ENCODE results near the gene TNF. TPM values are rescaled to one million over a fixed set of nuclear protein-coding genes. Genes with fewer than 3 reads are reported as not detected.
A peak's percentile ranks its signal among the peaks of the same experiment; 100 is the strongest.

Gene TNF
- total RNA-seq, 2 experiments from 2014 or later, result 124 to 130 TPM

DNA sequence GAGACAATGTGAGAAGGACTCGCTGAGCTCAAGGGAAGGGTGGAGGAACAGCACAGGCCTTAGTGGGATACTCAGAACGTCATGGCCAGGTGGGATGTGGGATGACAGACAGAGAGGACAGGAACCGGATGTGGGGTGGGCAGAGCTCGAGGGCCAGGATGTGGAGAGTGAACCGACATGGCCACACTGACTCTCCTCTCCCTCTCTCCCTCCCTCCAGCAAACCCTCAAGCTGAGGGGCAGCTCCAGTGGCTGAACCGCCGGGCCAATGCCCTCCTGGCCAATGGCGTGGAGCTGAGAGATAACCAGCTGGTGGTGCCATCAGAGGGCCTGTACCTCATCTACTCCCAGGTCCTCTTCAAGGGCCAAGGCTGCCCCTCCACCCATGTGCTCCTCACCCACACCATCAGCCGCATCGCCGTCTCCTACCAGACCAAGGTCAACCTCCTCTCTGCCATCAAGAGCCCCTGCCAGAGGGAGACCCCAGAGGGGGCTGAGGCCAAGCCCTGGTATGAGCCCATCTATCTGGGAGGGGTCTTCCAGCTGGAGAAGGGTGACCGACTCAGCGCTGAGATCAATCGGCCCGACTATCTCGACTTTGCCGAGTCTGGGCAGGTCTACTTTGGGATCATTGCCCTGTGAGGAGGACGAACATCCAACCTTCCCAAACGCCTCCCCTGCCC is 1.7 kb downstream of the TNF start:
- CTCF ChIA-PET, result interaction anchor here (0.5 to 18.7 kb wide), 8 partner anchors 8 to 77 kb away, joined by 3 to 640 read pairs (median 20); partner anchors contain the start of genes ATP6V1G2, DDX39B, LST1 and LTB

DNA sequence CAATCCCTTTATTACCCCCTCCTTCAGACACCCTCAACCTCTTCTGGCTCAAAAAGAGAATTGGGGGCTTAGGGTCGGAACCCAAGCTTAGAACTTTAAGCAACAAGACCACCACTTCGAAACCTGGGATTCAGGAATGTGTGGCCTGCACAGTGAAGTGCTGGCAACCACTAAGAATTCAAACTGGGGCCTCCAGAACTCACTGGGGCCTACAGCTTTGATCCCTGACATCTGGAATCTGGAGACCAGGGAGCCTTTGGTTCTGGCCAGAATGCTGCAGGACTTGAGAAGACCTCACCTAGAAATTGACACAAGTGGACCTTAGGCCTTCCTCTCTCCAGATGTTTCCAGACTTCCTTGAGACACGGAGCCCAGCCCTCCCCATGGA is 2.2 kb downstream of the TNF start:
- no peaks in the 10 kb centered on the region for H3K9me3 Mint-ChIP-seq
- H3K4me3 Mint-ChIP-seq, result peak overlapping the region; percentile 94
- peaks cover 58% of the 10 kb centered on the region for H3K4me1 Mint-ChIP-seq
- ChIA-PET CTCF (interaction anchor here (1.7 to 18.7 kb wide), 5 partner anchors 7 to 76 kb away, joined by 5 to 640 read pairs (median 70); partner anchors contain the start of genes ATP6V1G2, DDX39B, LST1 and LTB), POLR2A (interaction anchor here (1.4 to 36.9 kb wide), 10 partner anchors 5 to 1394 kb away, joined by 4 to 1578 read pairs (median 52); partner anchors contain the start of genes ATP6V1G2, BAG6, CLIC1 and DDX39B)
- H3K27me3 Mint-ChIP-seq, result no peaks in the 10 kb centered on the region
- H3K27ac Mint-ChIP-seq, result peak overlapping the region; percentile 96
- peaks cover 73% of the 10 kb centered on the region for H3K36me3 Mint-ChIP-seq (ENCODE audit: low read depth)
- DNase-seq, result no peak

More for the DNA sequence above, 1.7 kb downstream of the TNF start:
- Mint-ChIP-seq H3K4me3 (peak overlapping the region; percentile 94), H3K9me3 (no peaks in the 10 kb centered on the region), H3K27me3 (no peaks in the 10 kb centered on the region), H3K4me1 (peaks cover 60% of the 10 kb centered on the region), H3K36me3 (ENCODE audit: low read depth) (peaks cover 71% of the 10 kb centered on the region), H3K27ac (peak overlapping the region; percentile 96)
- POLR2A ChIA-PET, result interaction anchor here (1.0 to 36.9 kb wide), 13 partner anchors 5 to 1394 kb away, joined by 3 to 1578 read pairs (median 21); partner anchors contain the start of genes ATP6V1G2, BAG6, C6orf47 and CLIC1
- DNase-seq, result peak; percentile 86

DNA sequence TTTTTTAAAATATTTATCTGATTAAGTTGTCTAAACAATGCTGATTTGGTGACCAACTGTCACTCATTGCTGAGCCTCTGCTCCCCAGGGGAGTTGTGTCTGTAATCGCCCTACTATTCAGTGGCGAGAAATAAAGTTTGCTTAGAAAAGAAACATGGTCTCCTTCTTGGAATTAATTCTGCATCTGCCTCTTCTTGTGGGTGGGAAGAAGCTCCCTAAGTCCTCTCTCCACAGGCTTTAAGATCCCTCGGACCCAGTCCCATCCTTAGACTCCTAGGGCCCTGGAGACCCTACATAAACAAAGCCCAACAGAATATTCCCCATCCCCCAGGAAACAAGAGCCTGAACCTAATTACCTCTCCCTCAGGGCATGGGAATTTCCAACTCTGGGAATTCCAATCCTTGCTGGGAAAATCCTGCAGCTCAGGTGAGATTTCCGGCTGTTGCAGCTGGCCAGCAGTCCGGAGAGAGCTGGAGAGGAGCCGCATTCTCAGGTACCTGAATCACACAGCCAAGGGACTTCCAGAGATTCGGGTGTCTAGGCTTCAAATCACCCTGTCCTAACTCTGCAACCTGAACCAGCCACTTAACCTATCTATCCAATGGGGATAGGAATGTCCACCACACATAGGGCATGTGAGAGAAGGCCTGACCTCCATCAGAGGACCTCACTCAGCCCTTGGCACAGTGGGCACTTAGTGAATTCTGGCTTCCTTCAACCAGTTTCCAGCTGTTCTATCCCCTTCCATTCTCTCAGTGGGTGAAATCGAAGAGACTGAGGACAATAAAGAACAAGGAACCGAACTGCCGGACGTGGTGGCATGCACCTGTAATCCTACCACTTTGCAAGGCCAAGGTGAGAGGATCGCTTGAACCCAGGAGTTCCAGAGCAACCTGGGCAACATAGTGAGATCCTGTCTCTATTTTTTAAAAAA is 3.1 kb downstream of the TNF start:
- Mint-ChIP-seq H3K36me3 (ENCODE audit: low read depth) (peaks cover 76% of the 10 kb centered on the region), H3K4me3 (peak overlapping the region; percentile 91), H3K27me3 (no peaks in the 10 kb centered on the region), H3K27ac (peak overlapping the region; percentile 94), H3K4me1 (peaks cover 57% of the 10 kb centered on the region), H3K9me3 (no peaks in the 10 kb centered on the region)
- peak; percentile 32 for DNase-seq
- ChIA-PET POLR2A (interaction anchor here (1.4 to 36.9 kb wide), 8 partner anchors 6 to 86 kb away, joined by 3 to 1578 read pairs (median 106); partner anchors contain the start of genes ATP6V1G2, BAG6, DDX39B and GPANK1), CTCF (interaction anchor here (5.2 to 18.7 kb wide), 5 partner anchors 6 to 32 kb away, joined by 28 to 640 read pairs (median 70); partner anchors contain the start of genes ATP6V1G2, DDX39B, LST1 and LTA)

DNA sequence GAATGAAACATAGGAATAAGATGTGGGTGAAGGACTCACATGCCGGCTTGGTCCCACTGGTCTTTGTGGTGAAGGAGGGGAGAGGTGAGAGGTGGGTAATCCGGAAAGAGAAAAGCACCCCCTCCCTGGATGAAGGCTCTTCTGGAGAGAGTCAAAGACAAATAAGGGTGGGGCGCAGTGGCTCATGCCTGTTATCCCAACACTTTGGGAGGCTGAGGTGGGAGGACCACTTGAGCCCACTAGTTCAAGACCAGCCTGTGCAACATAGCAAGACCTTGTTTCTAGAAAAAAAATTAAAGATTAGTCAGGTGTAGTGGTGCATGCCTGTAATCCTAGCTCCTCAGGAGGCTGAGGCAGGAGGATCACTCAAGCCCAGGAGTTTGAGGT is 3.7 kb downstream of the TNF start:
- peak overlapping the region; percentile 91 for H3K4me3 Mint-ChIP-seq
- H3K27me3 Mint-ChIP-seq, result no peaks in the 10 kb centered on the region
- no peaks in the 10 kb centered on the region for H3K9me3 Mint-ChIP-seq
- H3K27ac Mint-ChIP-seq, result peak overlapping the region; percentile 94
- no peak for DNase-seq
- ChIA-PET CTCF (interaction anchor here (7.7 to 18.7 kb wide), 3 partner anchors 10 to 33 kb away, joined by 63 to 640 read pairs (median 400); partner anchors contain the start of genes ATP6V1G2, DDX39B, LTA and NCR3), POLR2A (interaction anchor here (1.4 to 36.9 kb wide), 7 partner anchors 6 to 85 kb away, joined by 3 to 1578 read pairs (median 162); partner anchors contain the start of genes ATP6V1G2, BAG6, DDX39B and GPANK1)
- H3K36me3 Mint-ChIP-seq (ENCODE audit: low read depth), result peaks cover 79% of the 10 kb centered on the region
- H3K4me1 Mint-ChIP-seq, result peaks cover 57% of the 10 kb centered on the region

DNA sequence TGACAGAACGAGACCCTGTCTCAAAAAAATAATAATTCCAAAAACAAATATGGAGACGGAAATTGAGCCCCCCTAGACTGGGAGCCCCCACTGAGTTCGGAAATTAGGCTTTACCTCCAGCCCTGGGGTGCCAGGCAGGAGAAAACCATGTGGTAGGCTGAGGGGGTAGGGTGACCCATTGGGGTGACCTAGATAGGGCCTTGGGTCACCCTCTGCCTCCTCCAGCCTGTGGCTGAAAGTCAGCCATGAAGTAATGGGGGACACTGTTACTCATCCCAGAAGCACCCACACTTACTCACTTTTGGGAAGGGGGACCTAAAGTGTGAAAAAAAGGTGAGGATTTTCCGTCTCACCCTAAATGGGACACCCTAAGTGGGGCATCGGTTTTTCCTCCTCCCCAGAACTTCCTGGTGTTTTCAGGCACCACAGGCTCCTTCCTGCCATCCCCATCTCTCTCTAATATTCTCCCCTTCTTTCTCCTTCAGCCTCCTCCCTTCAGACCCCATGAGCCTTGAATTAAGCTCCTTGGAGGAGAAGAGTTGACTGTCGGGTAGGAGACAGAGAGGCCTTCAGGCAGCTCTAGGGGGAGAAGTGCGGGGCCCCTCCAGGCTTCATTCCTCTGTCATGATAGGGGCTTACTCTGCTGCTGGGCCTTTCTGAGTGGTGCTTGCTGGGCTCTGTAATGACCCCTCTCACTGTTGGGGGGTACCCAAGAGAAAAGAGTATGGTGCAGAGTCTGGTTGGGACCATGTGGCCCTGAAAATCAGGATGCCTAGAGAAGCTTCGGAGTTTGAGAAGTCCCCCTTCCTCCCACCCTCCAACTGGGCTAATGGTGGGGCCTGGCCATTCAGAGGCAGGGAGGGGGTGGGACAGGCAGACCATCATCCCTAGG is 4.4 kb downstream of the TNF start:
- CTCF ChIA-PET, result interaction anchor here (1.0 to 18.7 kb wide), 9 partner anchors 10 to 250 kb away, joined by 4 to 640 read pairs (median 8); partner anchors contain the start of genes ATP6V1G2, BAG6, C6orf47 and DDX39B
- no peaks in the 10 kb centered on the region for H3K9me3 Mint-ChIP-seq
- peaks cover 79% of the 10 kb centered on the region for H3K36me3 Mint-ChIP-seq (ENCODE audit: low read depth)
- peaks cover 55% of the 10 kb centered on the region for H3K4me1 Mint-ChIP-seq
- peak overlapping the region; percentile 94 for H3K27ac Mint-ChIP-seq
- peak overlapping the region; percentile 91 for H3K4me3 Mint-ChIP-seq
- no peaks in the 10 kb centered on the region for H3K27me3 Mint-ChIP-seq
- POLR2A ChIA-PET, result interaction anchor here (1.6 to 36.9 kb wide), 7 partner anchors 5 to 159 kb away, joined by 6 to 1578 read pairs (median 162); partner anchors contain the start of genes ATP6V1G2, CLIC1, DDX39B and GPANK1
- DNase-seq, result peak; percentile 45

DNA sequence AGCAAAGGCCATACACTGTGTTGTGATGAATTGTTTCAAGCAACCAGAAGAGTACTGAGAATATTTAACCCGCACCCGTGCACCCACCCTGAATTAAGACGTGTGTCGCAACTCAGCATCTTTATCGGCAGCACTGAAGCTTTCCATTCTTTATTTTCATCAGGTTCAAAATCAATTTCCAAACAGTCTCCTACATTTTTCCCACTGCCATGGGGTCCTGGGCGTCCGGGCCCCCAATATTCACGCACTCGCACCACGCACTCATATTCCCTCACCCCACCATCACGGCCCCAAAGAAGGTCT is 5.0 kb downstream of the TNF start:
- H3K27me3 Mint-ChIP-seq, result no peaks in the 10 kb centered on the region
- DNase-seq, result no peak
- peak overlapping the region; percentile 94 for H3K27ac Mint-ChIP-seq
- ChIA-PET CTCF (interaction anchor here (1.0 to 18.7 kb wide), 9 partner anchors 11 to 250 kb away, joined by 4 to 640 read pairs (median 8); partner anchors contain the start of genes ATP6V1G2, BAG6, C6orf47 and DDX39B), POLR2A (interaction anchor here (0.9 to 36.9 kb wide), 9 partner anchors 5 to 158 kb away, joined by 6 to 1578 read pairs (median 32); partner anchors contain the start of genes ATP6V1G2, CLIC1, DDX39B and GPANK1)
- H3K36me3 Mint-ChIP-seq (ENCODE audit: low read depth), result peaks cover 78% of the 10 kb centered on the region
- peaks cover 55% of the 10 kb centered on the region for H3K4me1 Mint-ChIP-seq
- H3K4me3 Mint-ChIP-seq, result peak overlapping the region; percentile 91
- no peaks in the 10 kb centered on the region for H3K9me3 Mint-ChIP-seq

DNA sequence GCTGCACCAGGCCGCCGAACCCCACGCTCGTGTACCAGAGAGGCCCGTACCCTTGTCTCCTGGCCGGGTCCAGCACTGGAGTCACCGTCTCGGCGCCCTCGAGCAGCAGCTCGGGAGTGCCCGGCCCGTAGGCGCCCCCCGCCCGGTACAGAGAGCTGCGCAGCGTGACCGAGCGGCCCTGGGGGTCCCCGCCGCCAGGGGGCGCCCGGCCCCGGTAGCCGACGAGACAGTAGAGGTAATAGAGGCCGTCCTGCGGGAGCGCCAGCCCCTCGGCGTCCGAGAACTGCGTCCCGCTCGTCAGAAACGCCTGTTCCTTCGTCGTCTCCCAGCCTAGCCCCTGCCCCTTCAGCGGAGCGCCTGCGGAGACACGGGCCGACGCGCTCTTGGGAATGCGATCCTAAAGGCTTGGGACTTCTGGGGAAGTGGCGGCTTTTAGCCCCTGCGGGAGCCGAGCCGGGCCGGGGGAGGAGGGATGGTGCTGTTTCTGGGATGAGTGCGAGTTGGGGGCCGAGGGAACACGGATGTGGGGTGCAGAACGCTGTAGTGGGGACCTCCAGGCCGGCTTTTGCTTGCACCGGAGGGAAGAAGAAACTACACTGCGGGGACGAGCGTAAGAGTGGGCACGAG is 5.6 kb downstream of the TNF start:
- Mint-ChIP-seq H3K9me3 (no peaks in the 10 kb centered on the region), H3K27ac (peak overlapping the region; percentile 94), H3K36me3 (ENCODE audit: low read depth) (peaks cover 77% of the 10 kb centered on the region), H3K4me1 (peaks cover 58% of the 10 kb centered on the region), H3K4me3 (peak overlapping the region; percentile 91), H3K27me3 (no peaks in the 10 kb centered on the region)
- peak; percentile 89 for DNase-seq
- ChIA-PET CTCF (interaction anchor here (1.0 to 18.7 kb wide), 11 partner anchors 11 to 249 kb away, joined by 3 to 640 read pairs (median 4); partner anchors contain the start of genes ATP6V1G2, BAG6, C6orf47 and DDX39B), POLR2A (interaction anchor here (0.9 to 36.9 kb wide), 11 partner anchors 4 to 1257 kb away, joined by 3 to 1578 read pairs (median 15); partner anchors contain the start of genes ATP6V1G2, CLIC1, CSNK2B and DDX39B)

DNA sequence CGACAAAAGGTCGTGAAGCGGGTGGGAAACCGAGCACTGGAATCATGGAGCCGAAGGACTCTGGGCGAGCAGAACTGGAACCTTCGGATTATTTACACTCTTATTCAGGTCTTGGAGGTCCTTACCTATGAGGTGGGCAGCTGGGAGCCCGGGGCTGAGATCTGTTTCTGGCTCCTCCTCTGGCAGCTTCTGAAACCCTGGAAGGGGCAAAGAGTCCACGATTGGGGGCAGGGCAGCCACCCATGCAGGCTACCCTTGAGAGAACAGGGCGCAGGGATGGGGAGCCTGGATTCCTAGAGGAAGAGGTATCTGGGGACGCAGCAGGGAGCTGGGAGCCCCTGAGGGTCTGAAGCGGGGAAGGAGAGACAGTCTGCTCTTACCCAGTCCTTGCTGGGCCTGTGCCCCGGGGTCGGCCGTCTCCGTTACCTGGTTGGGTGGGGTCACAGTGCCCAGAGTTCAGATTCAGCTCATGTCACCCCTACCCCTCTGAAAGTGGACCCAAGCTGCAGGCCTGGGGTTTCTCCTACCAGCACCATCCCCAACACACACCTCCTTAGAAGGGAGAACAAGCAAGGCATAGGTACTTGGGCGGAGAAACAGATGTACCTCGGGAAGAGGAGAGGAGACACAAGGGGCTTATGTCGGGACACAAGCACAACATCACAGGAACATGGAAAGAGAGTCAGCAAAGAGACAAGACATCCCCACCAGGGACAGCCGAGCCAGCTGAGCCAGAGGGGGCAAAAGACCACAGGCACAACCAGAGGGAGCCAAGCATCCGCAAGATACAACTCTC is 6.3 kb downstream of the TNF start:
- CTCF ChIA-PET, result interaction anchor here (1.0 to 18.7 kb wide), 10 partner anchors 6 to 249 kb away, joined by 3 to 640 read pairs (median 12); partner anchors contain the start of genes ATP6V1G2, DDX39B, LTA and NCR3
- DNase-seq, result peak; percentile 38
- Mint-ChIP-seq H3K27me3 (no peaks in the 10 kb centered on the region), H3K4me3 (peak overlapping the region; percentile 91), H3K27ac (peak overlapping the region; percentile 94), H3K9me3 (no peaks in the 10 kb centered on the region), H3K4me1 (peaks cover 65% of the 10 kb centered on the region), H3K36me3 (ENCODE audit: low read depth) (peaks cover 70% of the 10 kb centered on the region)
- POLR2A ChIA-PET, result interaction anchor here (0.5 to 36.9 kb wide), 15 partner anchors 4 to 1390 kb away, joined by 3 to 1578 read pairs (median 9); partner anchors contain the start of genes ATP6V1G2, CLIC1, CSNK2B and DDX39B

DNA sequence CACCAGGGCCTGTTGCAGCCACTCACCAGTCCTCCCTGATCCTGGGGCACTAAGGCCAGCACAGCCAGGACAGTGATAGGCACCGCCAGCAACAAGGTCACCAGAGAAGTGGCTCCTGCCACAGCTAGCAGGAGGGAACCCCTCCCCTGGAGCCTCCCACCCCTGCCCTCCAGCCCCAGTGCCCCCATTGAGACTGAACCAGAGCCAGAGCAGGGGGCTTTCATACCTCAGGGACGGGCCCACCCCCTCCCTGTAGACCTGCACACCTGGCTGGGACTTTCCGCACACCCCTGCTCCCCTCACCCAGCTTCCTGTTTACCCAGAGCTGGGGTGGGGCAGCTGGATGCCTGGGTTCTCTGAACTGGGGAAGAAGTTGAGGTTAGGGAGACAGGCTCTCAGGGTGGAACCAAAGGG is 6.9 kb downstream of the TNF start, which contains the start of gene LTB:
TSS of gene LTB (minus strand) at position 195 of the 414 bp plus-strand sequence. CDS start at position 188, 7 bp downstream.
- peak; percentile 74 for DNase-seq
- ChIA-PET CTCF (interaction anchor here (0.7 to 18.7 kb wide), 9 partner anchors 7 to 89 kb away, joined by 3 to 640 read pairs (median 15); partner anchors contain the start of genes ATP6V1G2, DDX39B, LTA and NCR3), POLR2A (interaction anchor here (0.8 to 36.9 kb wide), 16 partner anchors 3 to 1389 kb away, joined by 3 to 1578 read pairs (median 8); partner anchors contain the start of genes ATP6V1G2, C6orf47, CLIC1 and CSNK2B)
- peak within 1 kb of the TSS; percentile 91 for H3K4me3 Mint-ChIP-seq
- peaks cover 69% of the 10 kb centered on the region for H3K36me3 Mint-ChIP-seq (ENCODE audit: low read depth)
- H3K27ac Mint-ChIP-seq, result peak within 1 kb of the TSS; percentile 94
- H3K27me3 Mint-ChIP-seq, result no peaks in the 10 kb centered on the region
- no peaks in the 10 kb centered on the region for H3K9me3 Mint-ChIP-seq
- H3K4me1 Mint-ChIP-seq, result peaks cover 65% of the 10 kb centered on the region

DNA sequence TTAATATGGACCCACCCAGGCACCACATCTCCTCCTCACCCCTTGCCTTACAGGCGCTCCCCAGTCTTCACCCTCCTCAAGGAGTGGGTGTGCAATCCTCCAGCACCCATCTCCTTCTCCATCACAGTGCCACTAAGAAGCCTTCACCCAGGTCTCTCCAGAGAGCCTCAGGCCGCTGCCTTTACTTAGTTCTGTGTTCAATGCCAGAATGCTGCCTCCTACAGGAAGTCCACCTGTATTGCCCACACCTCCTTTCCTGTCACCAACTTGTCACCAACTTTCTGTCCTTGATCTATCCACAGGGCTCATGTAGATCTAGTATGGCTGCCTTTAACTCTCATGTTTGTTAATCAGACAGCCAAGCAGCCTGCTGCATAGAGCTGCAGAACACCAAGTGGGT is 10.1 kb downstream of the TNF start:
- peaks cover 54% of the 10 kb centered on the region for H3K36me3 Mint-ChIP-seq (ENCODE audit: low read depth)
- H3K27ac Mint-ChIP-seq, result peak overlapping the region; percentile 98
- H3K27me3 Mint-ChIP-seq, result no peaks in the 10 kb centered on the region
- ChIA-PET POLR2A (interaction anchor here (0.8 to 36.9 kb wide), 7 partner anchors 0 to 118 kb away, joined by 3 to 1578 read pairs (median 13); partner anchors contain the start of genes ABHD16A, ATP6V1G2, DDX39B and LST1), CTCF (interaction anchor here (0.6 to 18.7 kb wide), 5 partner anchors 9 to 245 kb away, joined by 4 to 640 read pairs (median 70); partner anchors contain the start of genes ATP6V1G2, DDX39B, LTA and NCR3)
- peaks cover 72% of the 10 kb centered on the region for H3K4me1 Mint-ChIP-seq
- no peaks in the 10 kb centered on the region for H3K9me3 Mint-ChIP-seq
- peak; percentile 73 for DNase-seq
- peak overlapping the region; percentile 74 for H3K4me3 Mint-ChIP-seq

Data from activated CD4-positive, alpha-beta memory T cell treated with anti-CD3 and anti-CD28 coated beads, Interleukin-2, amount 10 ng/mL, durations not matched to agents 7 days and 5 days (primary cell).